Smooth muscle cell (in vitro differentiated cells): ENCODE results near the gene ACP5. TPM values are rescaled to one million over a fixed set of nuclear protein-coding genes. Genes with fewer than 3 reads are reported as not detected.

ENCODE experiments used
- DNase-seq: peaks from one replicate; lab custom pipeline; 2025; ENCODE audit not compliant: unreplicated experiment; lab: John Stamatoyannopoulos, UW
- H2AFZ ChIP-seq: fragments of 200-600 bp; sonication (generic); 2 replicates; pipeline ENCODE4 v1.6.0; 2016; ENCODE audit warnings: antibody characterized with exemption, low read depth, mild to moderate bottlenecking
- H3F3A ChIP-seq: fragments of 200-600 bp; sonication (generic); 2 replicates; pipeline ENCODE4 v1.6.0; 2017; ENCODE audit warnings: antibody characterized with exemption, low read depth
- H3K27ac ChIP-seq: fragments of 200-600 bp; sonication (generic); 2 replicates; pipeline ENCODE4 v1.5.1; 2016; ENCODE audit warnings: low read depth, mild to moderate bottlenecking
- H3K27me3 ChIP-seq: fragments of 200-600 bp; sonication (generic); 2 replicates; pipeline ENCODE4 v1.6.1; 2016; ENCODE audit warnings: low read depth, mild to moderate bottlenecking
- H3K36me3 ChIP-seq: fragments of 200-600 bp; sonication (generic); 2 replicates; pipeline ENCODE4 v1.5.1; 2016; ENCODE audit warnings: low read depth
- H3K4me1 ChIP-seq: fragments of 200-600 bp; sonication (generic); 2 replicates; pipeline ENCODE4 v1.5.1; 2016; ENCODE audit warnings: low read depth
- H3K4me2 ChIP-seq: fragments of 200-600 bp; sonication (generic); 2 replicates; pipeline ENCODE4 v1.6.0; 2016; ENCODE audit warnings: mild to moderate bottlenecking
- H3K4me3 ChIP-seq: fragments of 200-600 bp; sonication (generic); 2 replicates; pipeline ENCODE4 v1.5.1; 2016; ENCODE audit warnings: mild to moderate bottlenecking
- H3K79me2 ChIP-seq: fragments of 200-600 bp; sonication (generic); 2 replicates; pipeline ENCODE4 v1.6.0; 2016; ENCODE audit warnings: low read depth, mild to moderate bottlenecking
- H3K9ac ChIP-seq: fragments of 200-600 bp; sonication (generic); 2 replicates; pipeline ENCODE4 v1.6.0; 2016; ENCODE audit warnings: low read depth
- H3K9me3 ChIP-seq: fragments of 200-600 bp; sonication (generic); replicated peaks from 2 replicates; pipeline ENCODE4 v1.5.1; 2016; ENCODE audit warnings: low read depth
- H4K20me1 ChIP-seq: fragments of 200-600 bp; sonication (generic); 2 replicates; pipeline ENCODE4 v1.6.0; 2016; ENCODE audit warnings: low read depth
- WGBS: methylation state at CpG from one replicate; pipeline ENCODE4 v1.1.7; 2016; ENCODE audit warnings: low lambda C conversion rate; 5-methylcytosine and 5-hydroxymethylcytosine counted together
- polyA plus RNA-seq: library from polyadenylated mRNA; unstranded; fragments of >200 nt; fragmentation: Nextera tagmentation; extraction: Ambion mirVana; gene quantifications from 2 replicates; pipeline ENCODE4 v1.2.1, GENCODE V29; 2016
- total RNA-seq: library from RNA; depleted of rRNA; stranded (reverse); fragments of >200 nt; gene quantifications from 2 replicates; pipeline ENCODE4 v1.2.3, GENCODE V29; 2014
- TF ChIP-seq, protein P1 (sequence below): fragments of 200-600 bp; sonication (generic); IDR thresholded peaks from 2 replicates; pipeline ENCODE4 v1.5.1; 2017; ENCODE audit warnings: borderline replicate concordance, mild to moderate bottlenecking, antibody characterized with exemption; ENCODE audit not compliant: insufficient read depth, poor library complexity, severe bottlenecking

Gene ACP5
- total and polyA plus RNA-seq, 2 experiments from 2014 or later, result 1.9 TPM

DNA sequence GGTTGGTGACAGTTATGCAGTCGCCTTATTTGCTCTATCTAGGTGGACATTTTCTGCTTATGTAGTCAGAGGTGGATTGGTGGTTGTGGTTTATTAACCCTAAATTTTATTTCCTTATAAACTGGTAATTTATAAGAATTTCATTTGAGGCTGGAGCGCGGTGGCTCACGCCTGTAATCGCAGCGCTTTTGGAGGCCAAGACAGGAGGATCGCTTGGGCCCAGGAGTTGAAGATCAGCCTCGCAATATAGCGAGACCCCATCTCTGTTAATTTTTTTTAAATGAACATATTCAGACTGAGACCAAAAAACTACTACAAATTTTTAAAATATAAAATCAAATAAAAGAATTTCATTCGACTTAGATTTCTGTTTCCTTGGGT, 20.6 kb upstream of the ACP5 start:
- H3K4me1 ChIP-seq, result peaks cover 10% of the 10 kb centered on the region
- TF ChIP-seq, protein P1, sequence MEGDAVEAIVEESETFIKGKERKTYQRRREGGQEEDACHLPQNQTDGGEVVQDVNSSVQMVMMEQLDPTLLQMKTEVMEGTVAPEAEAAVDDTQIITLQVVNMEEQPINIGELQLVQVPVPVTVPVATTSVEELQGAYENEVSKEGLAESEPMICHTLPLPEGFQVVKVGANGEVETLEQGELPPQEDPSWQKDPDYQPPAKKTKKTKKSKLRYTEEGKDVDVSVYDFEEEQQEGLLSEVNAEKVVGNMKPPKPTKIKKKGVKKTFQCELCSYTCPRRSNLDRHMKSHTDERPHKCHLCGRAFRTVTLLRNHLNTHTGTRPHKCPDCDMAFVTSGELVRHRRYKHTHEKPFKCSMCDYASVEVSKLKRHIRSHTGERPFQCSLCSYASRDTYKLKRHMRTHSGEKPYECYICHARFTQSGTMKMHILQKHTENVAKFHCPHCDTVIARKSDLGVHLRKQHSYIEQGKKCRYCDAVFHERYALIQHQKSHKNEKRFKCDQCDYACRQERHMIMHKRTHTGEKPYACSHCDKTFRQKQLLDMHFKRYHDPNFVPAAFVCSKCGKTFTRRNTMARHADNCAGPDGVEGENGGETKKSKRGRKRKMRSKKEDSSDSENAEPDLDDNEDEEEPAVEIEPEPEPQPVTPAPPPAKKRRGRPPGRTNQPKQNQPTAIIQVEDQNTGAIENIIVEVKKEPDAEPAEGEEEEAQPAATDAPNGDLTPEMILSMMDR, result no peak
- peaks cover 57% of the 10 kb centered on the region for H3K79me2 ChIP-seq
- H3K4me2 ChIP-seq, result peak overlapping the region; percentile 86
- H3K4me3 ChIP-seq, result peak overlapping the region; percentile 92
- DNase-seq, result no peak
- H3F3A ChIP-seq, result no peaks in the 10 kb centered on the region
- peaks cover 53% of the 10 kb centered on the region for H4K20me1 ChIP-seq
- H3K9ac ChIP-seq, result peak overlapping the region; percentile 99
- WGBS, result 64% methylated on average over 10 of the region's 10 CpGs
- H3K27ac ChIP-seq, result peak overlapping the region; percentile 94
- no peaks in the 10 kb centered on the region for H3K27me3 ChIP-seq
- no peaks in the 10 kb centered on the region for H3K36me3 ChIP-seq
- H3K9me3 ChIP-seq, result no peaks in the 10 kb centered on the region
- no peak overlapping the region for H2AFZ ChIP-seq

DNA sequence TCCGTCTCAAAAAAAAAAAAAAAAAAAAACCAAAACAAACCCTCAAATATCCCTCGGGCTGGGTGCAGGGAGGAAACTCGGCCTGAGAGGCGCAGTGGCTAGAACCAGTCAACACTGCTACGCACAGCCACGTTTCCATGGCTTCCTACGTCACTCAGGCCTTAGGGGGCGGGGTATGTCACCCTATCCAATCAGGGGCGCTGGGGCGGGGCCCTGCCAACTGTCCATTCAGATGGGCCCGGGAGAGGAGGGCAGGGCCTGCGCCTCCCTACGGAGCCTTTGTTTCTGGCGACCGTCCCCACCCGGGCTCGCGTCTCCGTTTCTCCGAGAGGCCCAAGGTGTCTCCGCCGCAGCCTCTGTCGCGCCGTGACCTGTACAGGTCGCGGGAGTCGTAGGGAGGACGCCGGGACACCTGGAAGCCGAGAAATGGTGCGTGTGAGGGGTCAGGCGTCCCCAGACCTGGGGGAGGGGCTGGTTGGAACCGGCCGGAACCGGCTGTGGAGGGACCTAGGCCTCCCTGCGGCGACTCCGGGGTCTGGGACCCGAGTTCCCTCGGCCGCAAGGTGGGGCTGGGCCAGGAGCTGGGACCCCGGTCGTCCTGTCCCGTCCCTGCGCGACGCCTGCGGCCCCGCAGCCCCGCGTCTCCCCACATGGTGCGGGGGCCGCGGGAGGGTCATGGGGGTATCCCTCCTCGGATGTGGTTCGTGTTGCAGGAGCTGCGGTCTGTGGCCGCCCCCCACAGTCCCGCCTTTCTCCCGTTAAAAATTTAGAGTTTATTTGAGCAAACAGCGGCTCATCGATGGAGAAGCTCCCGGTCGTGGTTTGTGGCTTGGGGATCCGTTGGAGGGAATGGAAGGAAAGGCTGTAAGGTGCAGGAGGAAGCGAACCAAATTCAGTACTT, 20.0 kb upstream of the ACP5 start, which contains the start of gene ZNF627:
Gene ZNF627, plus strand, starts transcription at position 282 of the 901 bp plus-strand sequence. Its CDS starts 145 bp downstream, at position 427.
- Histone ChIP-seq H3K36me3 (no peaks in the 10 kb centered on the region), H3K9ac (peak within 1 kb of the TSS; percentile 99), H3K27ac (peak within 1 kb of the TSS; percentile 94), H3F3A (no peaks in the 10 kb centered on the region), H3K9me3 (no peaks in the 10 kb centered on the region), H3K27me3 (no peaks in the 10 kb centered on the region), H3K4me3 (peak within 1 kb of the TSS; percentile 92), H4K20me1 (peaks cover 46% of the 10 kb centered on the region), H3K4me1 (peaks cover 10% of the 10 kb centered on the region), H3K79me2 (peaks cover 50% of the 10 kb centered on the region), H3K4me2 (peak within 1 kb of the TSS; percentile 86), H2AFZ (peak within 1 kb of the TSS; percentile 52)
- DNase-seq, result peak; percentile 86
- 1% methylated on average over 66 of the region's 67 CpGs for WGBS
- TF ChIP-seq, protein P1, result no peak

GRCh38 chr19:11596156-11596555, 18.7 kb upstream of the ACP5 start:
- Histone ChIP-seq H3K4me2 (no peak overlapping the region), H3K9ac (no peak overlapping the region), H3K4me3 (no peak overlapping the region), H3K36me3 (no peaks in the 10 kb centered on the region), H3K9me3 (no peaks in the 10 kb centered on the region), H3K27ac (no peak overlapping the region), H3K79me2 (peaks cover 39% of the 10 kb centered on the region), H2AFZ (no peak overlapping the region), H3K4me1 (peaks cover 10% of the 10 kb centered on the region), H4K20me1 (peaks cover 34% of the 10 kb centered on the region), H3K27me3 (no peaks in the 10 kb centered on the region), H3F3A (no peaks in the 10 kb centered on the region)
- 94% methylated on average over 10 of the region's 10 CpGs for WGBS
- no peak for DNase-seq
- TF ChIP-seq, protein P1, result no peak
